Measurements from ENCODE around the gene MAP4K1.
"Not testable (repeated sequence)": the region's sequence is repeated elsewhere in the genome, so short reads cannot be mapped to it uniquely, and the experiment has no call there.

Gene MAP4K1

DNA sequence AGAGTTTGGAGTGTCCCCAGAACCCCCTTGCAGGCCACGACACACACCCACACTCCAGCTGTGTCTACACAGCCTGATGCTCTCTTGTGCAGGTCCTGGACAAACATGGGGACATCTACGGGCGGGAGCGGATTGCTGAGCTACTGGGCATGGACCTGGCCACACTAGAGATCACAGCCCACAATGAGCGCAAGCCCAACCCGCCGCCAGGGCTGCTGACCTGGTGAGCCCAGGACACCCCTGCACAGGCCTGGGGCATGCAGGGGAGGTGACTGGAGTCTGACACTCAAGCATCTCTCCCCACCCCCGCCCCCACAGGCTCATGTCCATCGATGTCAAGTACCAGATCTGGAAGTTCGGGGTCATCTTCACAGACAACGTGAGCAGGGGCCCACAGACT is 39.9 kb downstream of the MAP4K1 start:
- H3K9ac ChIP-seq (ENCODE audit: low read length) = no peak overlapping the region
- H3K27me3 ChIP-seq (ENCODE audit: control insufficient read depth, insufficient read depth, low read length) = no peaks in the 10 kb centered on the region
- no peaks in the 10 kb centered on the region for H3K4me1 ChIP-seq (ENCODE audit: control insufficient read depth, insufficient read depth, low read length)
- H3K9me3 ChIP-seq (ENCODE audit: control insufficient read depth, low read length) = no peaks in the 10 kb centered on the region
- no peaks in the 10 kb centered on the region for H3K36me3 ChIP-seq (ENCODE audit: control insufficient read depth, insufficient read depth, low read length)
- H3K4me3 ChIP-seq (ENCODE audit: low read length) = no peak overlapping the region

DNA sequence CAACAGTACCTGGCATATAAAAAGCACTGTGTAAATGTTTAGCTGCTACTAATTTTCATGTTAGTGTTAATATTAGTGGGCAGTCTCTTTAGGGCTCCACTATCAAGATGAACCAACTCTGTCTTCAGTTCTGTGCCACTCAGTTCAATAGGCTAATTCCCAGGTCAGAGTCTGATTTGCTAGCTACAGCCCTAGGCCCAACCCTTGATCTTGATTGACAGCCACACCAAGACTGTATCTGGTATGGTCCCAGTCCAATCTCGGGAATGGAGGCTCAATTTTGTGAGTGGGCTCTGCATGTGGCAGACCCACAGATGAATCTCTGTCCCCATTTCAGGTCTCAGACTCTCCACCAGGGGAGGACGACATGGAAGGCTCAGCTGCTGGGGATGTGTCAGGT is 46.1 kb downstream of the MAP4K1 start:
- no peak overlapping the region for H3K4me3 ChIP-seq (ENCODE audit: low read length)
- H3K4me1 ChIP-seq (ENCODE audit: control insufficient read depth, insufficient read depth, low read length) = no peaks in the 10 kb centered on the region
- H3K9ac ChIP-seq (ENCODE audit: low read length) = no peak overlapping the region
- no peaks in the 10 kb centered on the region for H3K9me3 ChIP-seq (ENCODE audit: control insufficient read depth, low read length)
- no peaks in the 10 kb centered on the region for H3K27me3 ChIP-seq (ENCODE audit: control insufficient read depth, insufficient read depth, low read length)
- H3K36me3 ChIP-seq (ENCODE audit: control insufficient read depth, insufficient read depth, low read length) = no peaks in the 10 kb centered on the region

DNA sequence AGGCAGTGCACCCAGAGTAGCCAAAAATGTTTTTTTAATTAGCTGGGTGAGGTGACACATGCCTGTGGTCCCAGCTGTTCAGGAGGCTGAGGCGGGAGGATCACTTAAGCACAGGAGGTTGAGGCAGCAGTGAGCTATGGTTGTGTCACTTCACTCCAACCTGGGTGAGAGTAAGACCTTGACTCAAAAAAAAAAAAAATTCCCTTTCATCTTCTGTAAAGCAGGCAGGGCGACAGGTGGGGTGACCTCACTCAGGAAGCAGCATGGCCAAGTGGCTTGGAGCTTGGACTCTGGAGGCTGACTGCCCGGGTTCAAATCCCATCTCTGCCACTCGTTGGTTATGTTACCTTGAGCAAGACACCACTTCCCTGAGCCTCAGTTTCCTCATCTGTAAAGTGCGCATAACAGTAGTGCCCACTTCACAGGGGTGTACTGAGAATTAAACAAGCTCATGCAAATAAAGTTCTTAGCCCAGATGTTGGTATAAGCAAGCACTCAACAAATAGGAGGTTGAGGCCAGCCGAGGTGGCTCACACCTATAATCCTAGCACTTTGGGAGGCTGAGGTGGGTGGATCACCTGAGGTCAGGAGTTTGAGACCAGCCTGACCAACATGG is 48.3 kb downstream of the MAP4K1 start:
- Histone ChIP-seq H3K9me3 (ENCODE audit: control insufficient read depth, low read length) (no peaks in the 10 kb centered on the region), H3K36me3 (ENCODE audit: control insufficient read depth, insufficient read depth, low read length) (no peaks in the 10 kb centered on the region), H3K4me1 (ENCODE audit: control insufficient read depth, insufficient read depth, low read length) (no peaks in the 10 kb centered on the region), H3K4me3 (ENCODE audit: low read length) (no peak overlapping the region), H3K9ac (ENCODE audit: low read length) (no peak overlapping the region), H3K27me3 (ENCODE audit: control insufficient read depth, insufficient read depth, low read length) (peaks cover 7% of the 10 kb centered on the region)

DNA sequence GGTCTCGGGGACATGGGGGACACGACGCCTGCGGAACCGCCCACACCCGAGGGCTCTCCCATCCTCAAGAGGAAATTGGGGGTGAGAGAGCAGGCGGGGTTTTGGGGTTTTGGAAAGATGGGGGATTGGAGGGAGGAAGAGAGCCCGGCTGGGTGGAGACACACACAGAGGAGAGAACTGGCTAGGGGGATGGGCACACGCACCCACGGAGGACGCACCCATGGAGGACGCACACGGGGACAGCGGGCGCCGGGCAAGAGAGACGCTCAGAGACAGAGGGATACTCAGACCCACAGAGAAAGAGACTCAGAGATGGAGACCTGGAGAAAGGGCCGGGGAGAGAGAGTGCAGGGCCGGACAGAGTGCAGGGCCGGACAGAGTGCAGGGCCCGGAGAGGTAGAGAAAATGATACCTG is 52.1 kb downstream of the MAP4K1 start:
- Histone ChIP-seq H3K36me3 (ENCODE audit: control insufficient read depth, insufficient read depth, low read length) (no peaks in the 10 kb centered on the region), H3K4me1 (ENCODE audit: control insufficient read depth, insufficient read depth, low read length) (no peaks in the 10 kb centered on the region), H3K4me3 (ENCODE audit: low read length) (no peak overlapping the region), H3K9ac (ENCODE audit: low read length) (no peak overlapping the region), H3K27me3 (ENCODE audit: control insufficient read depth, insufficient read depth, low read length) (peaks cover 7% of the 10 kb centered on the region), H3K9me3 (ENCODE audit: control insufficient read depth, low read length) (no peaks in the 10 kb centered on the region)

DNA sequence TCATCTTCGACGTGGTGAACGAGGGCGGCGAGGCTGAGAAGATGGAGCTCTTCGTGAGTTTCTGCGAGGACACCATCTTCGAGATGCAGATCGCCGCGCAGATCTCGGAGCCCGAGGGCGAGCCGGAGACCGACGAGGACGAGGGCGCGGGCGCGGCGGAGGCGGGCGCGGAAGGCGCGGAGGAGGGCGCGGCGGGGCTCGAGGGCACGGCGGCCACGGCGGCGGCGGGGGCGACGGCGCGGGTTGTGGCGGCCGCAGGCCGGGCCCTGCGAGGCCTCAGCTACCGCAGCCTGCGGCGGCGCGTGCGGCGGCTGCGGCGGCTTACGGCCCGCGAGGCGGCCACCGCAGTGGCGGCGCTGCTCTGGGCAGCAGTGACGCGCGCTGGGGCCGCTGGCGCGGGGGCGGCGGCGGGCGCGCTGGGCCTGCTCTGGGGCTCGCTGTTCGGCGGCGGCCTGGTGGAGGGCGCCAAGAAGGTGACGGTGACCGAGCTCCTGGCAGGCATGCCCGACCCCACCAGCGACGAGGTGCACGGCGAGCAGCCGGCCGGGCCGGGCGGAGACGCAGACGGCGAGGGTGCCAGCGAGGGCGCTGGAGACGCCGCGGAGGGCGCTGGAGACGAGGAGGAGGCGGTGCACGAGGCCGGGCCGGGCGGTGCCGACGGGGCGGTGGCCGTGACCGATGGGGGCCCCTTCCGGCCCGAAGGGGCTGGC is 52.6 kb downstream of the MAP4K1 start:
- Histone ChIP-seq H3K4me3 (ENCODE audit: low read length) (no peak overlapping the region), H3K27me3 (ENCODE audit: control insufficient read depth, insufficient read depth, low read length) (peaks cover 7% of the 10 kb centered on the region), H3K9ac (ENCODE audit: low read length) (no peak overlapping the region), H3K36me3 (ENCODE audit: control insufficient read depth, insufficient read depth, low read length) (no peaks in the 10 kb centered on the region), H3K9me3 (ENCODE audit: control insufficient read depth, low read length) (no peaks in the 10 kb centered on the region), H3K4me1 (ENCODE audit: control insufficient read depth, insufficient read depth, low read length) (no peaks in the 10 kb centered on the region)

DNA sequence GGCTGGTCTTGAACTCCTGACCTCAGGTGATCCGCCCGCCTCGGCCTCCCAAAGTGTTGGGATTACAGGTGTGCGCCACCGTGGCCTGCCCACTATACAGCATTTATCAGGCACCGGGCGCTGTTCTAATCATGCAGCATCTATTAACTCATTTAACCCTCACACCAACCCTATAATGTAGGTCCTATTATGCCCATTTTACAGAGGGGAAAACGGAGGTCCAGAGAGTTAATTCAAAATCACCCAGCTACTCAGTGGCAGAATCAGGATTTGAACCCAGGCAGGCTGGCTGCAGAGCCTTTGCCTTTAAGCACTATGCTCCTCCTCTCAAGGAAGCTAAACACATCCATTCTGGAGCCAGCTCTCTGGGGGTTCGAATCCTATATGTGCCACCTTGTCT is 54.3 kb downstream of the MAP4K1 start:
- H3K9ac ChIP-seq (ENCODE audit: low read length) = no peak overlapping the region
- H3K36me3 ChIP-seq (ENCODE audit: control insufficient read depth, insufficient read depth, low read length) = no peaks in the 10 kb centered on the region
- no peak overlapping the region for H3K4me3 ChIP-seq (ENCODE audit: low read length)
- H3K27me3 ChIP-seq (ENCODE audit: control insufficient read depth, insufficient read depth, low read length) = peaks cover 7% of the 10 kb centered on the region
- no peaks in the 10 kb centered on the region for H3K9me3 ChIP-seq (ENCODE audit: control insufficient read depth, low read length)
- no peaks in the 10 kb centered on the region for H3K4me1 ChIP-seq (ENCODE audit: control insufficient read depth, insufficient read depth, low read length)

DNA sequence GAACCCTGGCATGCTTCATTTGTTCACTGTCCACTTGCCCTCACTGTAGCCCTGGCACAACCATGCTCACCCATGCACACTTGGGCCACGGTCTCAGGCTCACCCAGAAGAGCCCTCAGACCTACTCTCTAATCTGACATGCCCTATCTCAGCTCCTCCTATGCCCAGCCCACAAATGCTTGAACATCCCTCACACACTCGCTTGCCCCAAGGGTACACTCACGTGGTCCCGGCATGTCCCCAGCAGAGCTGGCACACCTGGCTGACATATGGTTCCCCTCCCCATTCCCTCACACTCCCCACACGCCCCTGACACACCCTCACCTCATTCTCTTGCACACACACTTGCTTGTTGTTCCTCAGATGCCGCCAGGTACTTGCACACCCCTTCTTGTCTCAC is 55.7 kb downstream of the MAP4K1 start:
- Histone ChIP-seq H3K27me3 (ENCODE audit: control insufficient read depth, insufficient read depth, low read length) (peaks cover 7% of the 10 kb centered on the region), H3K9me3 (ENCODE audit: control insufficient read depth, low read length) (no peaks in the 10 kb centered on the region), H3K9ac (ENCODE audit: low read length) (no peak overlapping the region), H3K4me3 (ENCODE audit: low read length) (no peak overlapping the region), H3K36me3 (ENCODE audit: control insufficient read depth, insufficient read depth, low read length) (no peaks in the 10 kb centered on the region), H3K4me1 (ENCODE audit: control insufficient read depth, insufficient read depth, low read length) (no peaks in the 10 kb centered on the region)

DNA sequence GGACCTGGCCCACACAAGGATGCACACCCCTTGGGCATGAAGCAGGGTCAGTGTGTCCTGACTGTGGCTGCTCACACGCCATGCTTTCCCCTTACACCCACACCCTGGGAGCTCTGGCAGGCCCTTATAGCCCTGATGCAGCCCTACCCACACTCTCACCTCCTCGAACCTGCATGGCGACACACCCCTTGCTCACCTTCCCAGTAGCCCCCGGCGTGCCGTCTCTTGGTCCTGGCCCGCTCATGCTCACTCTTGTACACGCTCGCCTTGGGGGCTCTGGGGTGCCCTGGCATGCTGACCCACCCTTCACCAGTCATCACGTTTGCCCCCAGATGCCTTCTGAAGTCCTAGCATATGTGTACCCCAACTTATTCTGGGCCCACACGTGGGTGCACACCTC is 56.1 kb downstream of the MAP4K1 start:
- Histone ChIP-seq H3K36me3 (ENCODE audit: control insufficient read depth, insufficient read depth, low read length) (no peaks in the 10 kb centered on the region), H3K4me1 (ENCODE audit: control insufficient read depth, insufficient read depth, low read length) (no peaks in the 10 kb centered on the region), H3K9ac (ENCODE audit: low read length) (no peak overlapping the region), H3K4me3 (ENCODE audit: low read length) (no peak overlapping the region), H3K9me3 (ENCODE audit: control insufficient read depth, low read length) (no peaks in the 10 kb centered on the region), H3K27me3 (ENCODE audit: control insufficient read depth, insufficient read depth, low read length) (peaks cover 7% of the 10 kb centered on the region)

DNA sequence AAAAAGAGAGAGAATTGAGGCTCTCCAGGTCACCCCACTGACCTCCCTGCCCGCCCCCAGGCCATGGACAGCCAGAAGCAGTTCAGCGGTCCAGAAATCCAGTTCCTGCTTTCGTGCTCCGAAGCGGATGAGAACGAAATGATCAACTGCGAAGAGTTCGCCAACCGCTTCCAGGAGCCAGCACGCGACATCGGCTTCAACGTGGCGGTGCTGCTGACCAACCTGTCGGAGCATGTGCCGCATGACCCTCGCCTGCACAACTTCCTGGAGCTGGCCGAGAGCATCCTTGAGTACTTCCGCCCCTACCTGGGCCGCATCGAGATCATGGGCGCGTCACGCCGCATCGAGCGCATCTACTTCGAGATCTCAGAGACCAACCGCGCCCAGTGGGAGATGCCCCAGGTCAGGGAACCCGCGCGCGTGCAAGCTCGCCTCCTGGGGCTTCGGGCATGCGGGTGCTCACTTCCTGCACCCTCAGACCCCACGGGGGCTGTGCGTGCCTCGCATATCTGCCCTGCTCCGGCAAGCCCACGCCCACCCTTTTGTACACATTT is 56.6 kb downstream of the MAP4K1 start:
- Histone ChIP-seq H3K9me3 (ENCODE audit: control insufficient read depth, low read length) (no peaks in the 10 kb centered on the region), H3K27me3 (ENCODE audit: control insufficient read depth, insufficient read depth, low read length) (peaks cover 7% of the 10 kb centered on the region), H3K4me3 (ENCODE audit: low read length) (no peak overlapping the region), H3K36me3 (ENCODE audit: control insufficient read depth, insufficient read depth, low read length) (no peaks in the 10 kb centered on the region), H3K9ac (ENCODE audit: low read length) (no peak overlapping the region), H3K4me1 (ENCODE audit: control insufficient read depth, insufficient read depth, low read length) (no peaks in the 10 kb centered on the region)

DNA sequence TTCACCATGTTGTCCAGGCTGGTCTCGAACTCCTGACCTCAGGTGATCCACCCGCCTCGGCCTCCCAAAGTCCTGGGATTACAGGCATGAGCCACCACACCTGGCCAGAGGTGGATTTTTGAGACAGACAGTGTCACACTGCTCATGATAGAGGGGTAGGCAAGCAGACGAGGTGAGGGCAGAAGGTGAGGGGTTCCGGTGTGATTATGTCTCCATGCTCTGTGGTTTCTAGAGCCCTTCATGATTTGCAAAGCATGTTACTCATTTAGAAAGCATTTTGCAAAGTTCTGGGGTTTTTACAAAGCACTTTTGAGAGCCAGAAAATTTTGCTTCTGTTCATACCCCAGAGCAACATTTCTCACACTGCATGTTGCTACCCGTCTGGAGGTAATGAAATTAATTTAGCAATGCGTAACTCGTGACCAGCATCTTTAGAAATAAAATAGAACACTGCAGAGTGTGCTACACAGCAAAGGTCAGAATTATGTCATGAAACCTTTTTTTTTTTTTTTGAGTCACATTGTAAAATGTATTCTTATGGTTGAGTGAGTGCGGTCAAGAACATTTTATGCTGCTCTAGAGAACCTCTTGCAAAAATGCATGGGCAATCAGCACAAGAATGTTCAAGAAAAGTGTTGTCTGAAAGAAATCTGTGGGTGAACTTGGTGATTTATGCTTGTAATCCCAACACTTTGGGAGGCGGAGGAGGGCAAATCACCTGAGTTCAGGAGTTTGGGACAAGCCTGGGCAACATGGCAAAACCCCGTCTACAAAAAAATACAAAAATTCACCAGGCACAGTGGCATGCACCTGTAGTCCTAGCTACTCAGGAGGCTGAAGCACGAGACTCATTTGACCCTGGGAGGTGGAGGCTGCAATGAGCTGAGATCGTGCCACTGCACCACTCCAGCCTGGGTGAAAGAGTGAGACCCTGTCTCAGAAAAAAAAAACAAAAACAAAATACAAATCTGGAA is 58.0 kb downstream of the MAP4K1 start:
- no peaks in the 10 kb centered on the region for H3K4me1 ChIP-seq (ENCODE audit: control insufficient read depth, insufficient read depth, low read length)
- no peak overlapping the region for H3K9ac ChIP-seq (ENCODE audit: low read length)
- no peaks in the 10 kb centered on the region for H3K9me3 ChIP-seq (ENCODE audit: control insufficient read depth, low read length)
- no peaks in the 10 kb centered on the region for H3K27me3 ChIP-seq (ENCODE audit: control insufficient read depth, insufficient read depth, low read length)
- H3K36me3 ChIP-seq (ENCODE audit: control insufficient read depth, insufficient read depth, low read length) = no peaks in the 10 kb centered on the region
- no peak overlapping the region for H3K4me3 ChIP-seq (ENCODE audit: low read length)

DNA sequence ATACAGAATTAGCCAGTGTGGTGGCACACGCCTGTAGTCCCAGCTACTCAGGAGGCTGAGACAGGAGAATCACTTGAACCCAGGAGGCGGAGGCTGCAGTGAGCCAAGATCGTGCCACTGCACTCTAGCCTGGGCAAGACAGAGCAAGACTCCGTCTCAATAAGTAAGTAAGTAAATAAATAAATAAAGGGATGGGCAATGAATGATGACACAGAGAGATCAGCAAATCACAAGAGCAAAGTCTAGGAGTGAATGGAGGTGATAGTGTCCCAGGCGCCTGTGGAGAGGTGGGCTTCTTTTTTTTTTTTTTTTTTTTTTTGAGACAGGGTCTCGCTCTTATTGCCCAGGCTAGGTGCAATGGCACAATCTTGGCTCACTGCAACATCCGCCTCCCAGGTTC is 58.8 kb downstream of the MAP4K1 start:
- H3K36me3 ChIP-seq (ENCODE audit: control insufficient read depth, insufficient read depth, low read length); H3K27me3 ChIP-seq (ENCODE audit: control insufficient read depth, insufficient read depth, low read length): not testable (repeated sequence)

More for the DNA sequence above, 58.8 kb downstream of the MAP4K1 start:
- H3K9ac ChIP-seq (ENCODE audit: low read length); H3K4me3 ChIP-seq (ENCODE audit: low read length); H3K4me1 ChIP-seq (ENCODE audit: control insufficient read depth, insufficient read depth, low read length); H3K9me3 ChIP-seq (ENCODE audit: control insufficient read depth, low read length): not testable (repeated sequence)
